ENCODE data around the gene FGFR4. TPM values are rescaled to one million over a fixed set of nuclear protein-coding genes. Genes with fewer than 3 reads are reported as not detected.

FGFR4 gene
- polyA plus RNA-seq, 1 of the 3 experiments (the other 2 are of a cell fraction): 5.6 TPM

- CTCF ChIA-PET: interaction anchor here (1.0 to 9.0 kb wide), 4 partner anchors 15 to 23 kb away, joined by 4 to 87 read pairs (median 6); no protein-coding TSS in a partner anchor
- Histone ChIP-seq H3K9me2 (no peaks in the 10 kb centered on the region), H3K4me1 (ENCODE audit: control insufficient read depth in 1 of 2, insufficient read depth in 2 of 2, low read depth in 1 of 2, low read length in 1 of 2) (peaks cover 0 to 13% of the 10 kb centered on the region in 2 experiments; a peak in 1 of 4 replicates), H2AFZ (ENCODE audit: low read depth) (no peak overlapping the region), H3K4me3 (ENCODE audit: low read depth in 2 of 2, low read length in 1 of 2) (no peak overlapping the region), H3K9ac (no peak overlapping the region), H3K9me3 (no peaks in the 10 kb centered on the region), H3K27me3 (ENCODE audit: insufficient read depth) (no peaks in the 10 kb centered on the region), H3K36me3 (replicated peaks in 1 of 2; ENCODE audit: control insufficient read depth in 1 of 2, insufficient read depth in 2 of 2, low read length in 1 of 2) (no peaks in the 10 kb centered on the region), H4K20me1 (ENCODE audit: insufficient read depth) (no peaks in the 10 kb centered on the region), H3K27ac (ENCODE audit: low read depth in 2 of 2, low read length in 1 of 2) (no peak overlapping the region), H3K79me2 (ENCODE audit: insufficient read depth) (no peaks in the 10 kb centered on the region), H3K4me2 (no peak overlapping the region), H3F3A (replicated peaks; ENCODE audit: insufficient read depth) (peaks cover 9% of the 10 kb centered on the region)
- POLR2A ChIA-PET: no interaction called here
- 82% methylated on average over 13 of the region's 21 CpGs for WGBS (ENCODE audit: low lambda C conversion rate)
- no peak for DNase-seq
- TF ChIP-seq PBX3 (IDR thresholded peaks at IDR 0.05) (no peak), TEAD4 (IDR thresholded peaks at IDR 0.05; ENCODE audit: borderline replicate concordance, insufficient read depth) (no peak), NFIC (IDR thresholded peaks at IDR 0.05; ENCODE audit: borderline replicate concordance) (no peak), NRF1 (IDR thresholded peaks at IDR 0.05; ENCODE audit: low read depth, low read length) (no peak)
Observed at GRCh38 chr5:177089825-177090641, 3.3 kb downstream of the FGFR4 start.

GRCh38 chr5:177090813-177091212, 4.1 kb downstream of the FGFR4 start:
- no peaks in the 10 kb centered on the region for H3K27me3 ChIP-seq (ENCODE audit: insufficient read depth)
- H3K4me1 ChIP-seq (ENCODE audit: control insufficient read depth in 1 of 2, insufficient read depth in 2 of 2, low read depth in 1 of 2, low read length in 1 of 2): peaks cover 0 to 13% of the 10 kb centered on the region in 2 experiments; a peak in 1 of 4 replicates
- H3K9me3 ChIP-seq: no peaks in the 10 kb centered on the region
- no peak overlapping the region for H3K27ac ChIP-seq (ENCODE audit: low read depth in 2 of 2, low read length in 1 of 2)
- no peak for TF ChIP-seq JUND (IDR thresholded peaks at IDR 0.05)
- TF ChIP-seq RFX5 (IDR thresholded peaks at IDR 0.05; ENCODE audit: low read length): no peak
- no peak for TF ChIP-seq EZH2phosphoT487 (IDR thresholded peaks at IDR 0.05; ENCODE audit: borderline replicate concordance, low read depth)
- no peak for TF ChIP-seq REST (IDR thresholded peaks at IDR 0.05; ENCODE audit: low read depth, low read length)
- CTCF ChIA-PET: interaction anchor here (2.3 to 9.0 kb wide), 3 partner anchors 19 to 22 kb away, joined by 7 to 87 read pairs (median 69); no protein-coding TSS in a partner anchor
- no peaks in the 10 kb centered on the region for H3K36me3 ChIP-seq (replicated peaks in 1 of 2; ENCODE audit: control insufficient read depth in 1 of 2, insufficient read depth in 2 of 2, low read length in 1 of 2)
- POLR2A ChIA-PET: no interaction called here
- H3K4me2 ChIP-seq: no peak overlapping the region
- H3K9ac ChIP-seq: no peak overlapping the region
- WGBS (ENCODE audit: low lambda C conversion rate): 87% methylated on average over 6 of the region's 13 CpGs
- H3K4me3 ChIP-seq (ENCODE audit: low read depth in 2 of 2, low read length in 1 of 2): no peak overlapping the region
- H4K20me1 ChIP-seq (ENCODE audit: insufficient read depth): no peaks in the 10 kb centered on the region
- H3F3A ChIP-seq (replicated peaks; ENCODE audit: insufficient read depth): peaks cover 6% of the 10 kb centered on the region
- no peak for DNase-seq
- no peaks in the 10 kb centered on the region for H3K9me2 ChIP-seq
- no peak overlapping the region for H2AFZ ChIP-seq (ENCODE audit: low read depth)
- no peaks in the 10 kb centered on the region for H3K79me2 ChIP-seq (ENCODE audit: insufficient read depth)
